SK-N-SH treated with all-trans-retinoic acid at 6 μM for 48 hours (cell line): ENCODE data around the gene DAB2IP.

Source experiments
- ATAC-seq: fragments of 200-7000 bp; cut with Tn5 transposase; 3 replicates; pipeline ENCODE4 v1.9.1; 2020; ENCODE audit warnings: mild to moderate bottlenecking, moderate library complexity
- ARNTL ChIP-seq: fragments of 450-650 bp; formaldehyde crosslinking; IDR thresholded peaks from 2 replicates; pipeline ENCODE4 v1.5.0; 2020; ENCODE audit warnings: low read depth, mild to moderate bottlenecking, moderate library complexity, borderline replicate concordance
- BACH2 ChIP-seq: fragments of 250-450 bp; sonication (Bioruptor Pico); IDR thresholded peaks from 2 replicates; pipeline ENCODE4 v1.9.0; 2021; ENCODE audit warnings: mild to moderate bottlenecking, borderline replicate concordance
- CREB5 ChIP-seq: fragments of 250-450 bp; sonication (Bioruptor Pico); IDR thresholded peaks from 2 replicates; pipeline ENCODE4 v1.5.1; 2020; ENCODE audit warnings: low read depth, mild to moderate bottlenecking, moderate library complexity
- CSRNP3 ChIP-seq: fragments of 250-450 bp; sonication (Bioruptor Pico); IDR thresholded peaks from 2 replicates; pipeline ENCODE4 v1.5.1; 2021; ENCODE audit warnings: mild to moderate bottlenecking, moderate library complexity
- ESRRG ChIP-seq: fragments of 250-450 bp; sonication (Bioruptor Pico); IDR thresholded peaks from 2 replicates; pipeline ENCODE4 v1.6.1; 2021; ENCODE audit warnings: mild to moderate bottlenecking
- GLIS3 ChIP-seq: fragments of 250-450 bp; sonication (Bioruptor Pico); IDR thresholded peaks from 2 replicates; pipeline ENCODE4 v1.5.0; 2020; ENCODE audit warnings: mild to moderate bottlenecking, moderate library complexity
- PATZ1 ChIP-seq: fragments of 250-450 bp; sonication (Bioruptor Pico); IDR thresholded peaks from 2 replicates; pipeline ENCODE4 v1.8.0; 2020; ENCODE audit warnings: mild to moderate bottlenecking, moderate library complexity, borderline replicate concordance
- RARB ChIP-seq: fragments of 250-450 bp; sonication (Bioruptor Pico); IDR thresholded peaks from 2 replicates; pipeline ENCODE4 v1.8.0; 2021; ENCODE audit warnings: mild to moderate bottlenecking, moderate library complexity
- TCF4 ChIP-seq: fragments of 250-450 bp; sonication (Bioruptor Pico); IDR thresholded peaks from 2 replicates; pipeline ENCODE4 v1.8.0; 2021; ENCODE audit warnings: mild to moderate bottlenecking, moderate library complexity, borderline replicate concordance
- TOX ChIP-seq: fragments of 250-450 bp; sonication (Bioruptor Pico); IDR thresholded peaks from 2 replicates; pipeline ENCODE4 v1.8.0; 2021; ENCODE audit warnings: mild to moderate bottlenecking, moderate library complexity, borderline replicate concordance
- TSHZ2 ChIP-seq: fragments of 250-450 bp; sonication (Bioruptor Pico); IDR thresholded peaks from 2 replicates; pipeline ENCODE4 v1.5.0; 2020; ENCODE audit warnings: mild to moderate bottlenecking, moderate library complexity
- ZC3H10 ChIP-seq: fragments of 250-450 bp; sonication (Bioruptor Pico); IDR thresholded peaks from 2 replicates; pipeline ENCODE4 v1.5.1; 2021; ENCODE audit warnings: mild to moderate bottlenecking, moderate library complexity
- ZFP3 ChIP-seq: fragments of 250-450 bp; sonication (Bioruptor Pico); IDR thresholded peaks from 2 replicates; pipeline ENCODE4 v1.5.0; 2020; ENCODE audit warnings: mild to moderate bottlenecking, moderate library complexity
- ZFP30 ChIP-seq: fragments of 450-650 bp; formaldehyde crosslinking; IDR thresholded peaks from 2 replicates; pipeline ENCODE4 v1.5.0; 2022; ENCODE audit warnings: mild to moderate bottlenecking, moderate library complexity
- ZNF565 ChIP-seq: fragments of 450-650 bp; formaldehyde crosslinking; conservative IDR thresholded peaks from 2 replicates; pipeline ENCODE4 v1.5.0; 2020; ENCODE audit warnings: low read depth, mild to moderate bottlenecking, moderate library complexity
- ZNF70 ChIP-seq: fragments of 450-650 bp; formaldehyde crosslinking; IDR thresholded peaks from 2 replicates; pipeline ENCODE4 v1.5.0; 2020; ENCODE audit warnings: mild to moderate bottlenecking, moderate library complexity
- ZNF8 ChIP-seq: fragments of 450-650 bp; formaldehyde crosslinking; IDR thresholded peaks from 2 replicates; pipeline ENCODE4 v1.5.0; 2020; ENCODE audit warnings: mild to moderate bottlenecking, moderate library complexity

The DAB2IP gene

GRCh38 chr9:121727295-121728020 is 76.0 kb downstream of the DAB2IP start:
- no peak for ATAC-seq
- TF ChIP-seq RARB (CRISPR knock-in tag) (no peak), ARNTL (CRISPR knock-in tag) (no peak), ZFP3 (no peak), ZNF8 (CRISPR knock-in tag) (no peak), ZNF70 (no peak), GLIS3 (CRISPR knock-in tag) (no peak)
- TF ChIP-seq, all 23 proteins: peak for 0

- ATAC-seq: no peak
Observed at GRCh38 chr9:121728916-121729315, 77.5 kb downstream of the DAB2IP start.

More at GRCh38 chr9:121728916-121729315, 77.5 kb downstream of the DAB2IP start:
- TF ChIP-seq TOX (CRISPR knock-in tag) (no peak), GLIS3 (CRISPR knock-in tag) (no peak), TCF4 (CRISPR knock-in tag) (no peak), ESRRG (CRISPR knock-in tag) (no peak), PATZ1 (no peak), ZNF565 (CRISPR knock-in tag) (no peak), TSHZ2 (CRISPR knock-in tag) (no peak), ZFP30 (CRISPR knock-in tag) (no peak), ZC3H10 (CRISPR knock-in tag) (no peak), ZFP3 (no peak), BACH2 (no peak), CREB5 (no peak), ZNF70 (no peak), CSRNP3 (CRISPR knock-in tag) (no peak)
